ENCODE data around the gene CTTNBP2. TPM values are rescaled to one million over a fixed set of nuclear protein-coding genes. Genes with fewer than 3 reads are reported as not detected.
A peak's percentile ranks its signal among the peaks of the same experiment; 100 is the strongest.

CTTNBP2 gene
- total and polyA plus RNA-seq, 2 of the 4 experiments (the other 2 are of a cell fraction): 6.6 to 11.3 TPM

DNA sequence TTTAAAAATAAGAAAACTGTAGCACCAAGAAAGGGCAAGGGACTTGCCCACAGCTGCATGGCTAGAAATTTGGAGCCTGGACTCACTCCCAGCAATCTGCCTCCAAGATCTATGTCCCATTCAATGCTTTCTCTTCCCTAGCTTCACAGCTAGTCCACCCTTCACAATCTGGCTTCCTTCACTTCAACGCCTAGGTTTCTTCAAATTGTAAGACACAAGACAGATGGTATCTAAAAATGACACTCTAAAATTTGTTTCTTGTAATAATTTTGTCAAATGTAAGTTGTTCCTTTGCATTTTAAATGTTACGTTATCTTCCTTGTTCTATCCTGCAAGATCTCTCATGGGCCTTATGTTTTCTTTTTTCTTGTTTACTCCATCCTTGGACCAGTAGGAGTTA lies 48.6 kb downstream of the CTTNBP2 start:
- ATAC-seq (ENCODE audit: low read depth) (no peak), DNase-seq (no peak)
- peaks cover 10% of the 10 kb centered on the region for H3K4me1 ChIP-seq (ENCODE audit: control insufficient read depth, insufficient read depth, low read length)
- dilution Hi-C loops (cut with HindIII; ENCODE audit: low sequenced_read_pairs, unreplicated experiment): no loop called here
- H3K23ac ChIP-seq (ENCODE audit: low read depth, low read length): no peak overlapping the region
- H4K8ac ChIP-seq (ENCODE audit: low read depth in 2 of 2, low read length in 2 of 2): no peak overlapping the region
- H3K27ac ChIP-seq (ENCODE audit: insufficient read depth, low read length): no peak overlapping the region
- no peak overlapping the region for H3K14ac ChIP-seq (replicated peaks; ENCODE audit: low read depth, low read length)
- ChIA-PET CTCF (no interaction called here), POLR2A (ENCODE audit: unreplicated experiment) (no interaction called here)
- no peak overlapping the region for H2BK120ac ChIP-seq (ENCODE audit: low read depth, low read length)
- no peak overlapping the region for H3K18ac ChIP-seq (ENCODE audit: low read depth, low read length)
- H4K5ac ChIP-seq (ENCODE audit: low read depth, low read length): no peak overlapping the region
- peaks cover 0 to 11% of the 10 kb centered on the region in 2 experiments; a peak in 2 of 4 replicates for H3K79me1 ChIP-seq (ENCODE audit: low read depth in 1 of 2, low read length in 2 of 2)
- in situ Hi-C loops (cut with MboI; ENCODE audit: low sequenced_read_pairs): no loop called here
- no peak overlapping the region for H2AFZ ChIP-seq (replicated peaks; ENCODE audit: low read length, poor library complexity)
- H3K36me3 ChIP-seq (ENCODE audit: control insufficient read depth, insufficient read depth, low read length): no peaks in the 10 kb centered on the region
- no peak overlapping the region for H2BK5ac ChIP-seq (ENCODE audit: low read depth, low read length, poor library complexity, severe bottlenecking)
- no peak overlapping the region for H3K56ac ChIP-seq (ENCODE audit: extremely low read depth, insufficient read depth, low read length)
- H3K4ac ChIP-seq (ENCODE audit: low read depth, low read length): 0 out of 2 replicates have a peak overlapping the region, but pooled peaks have one; percentile 15
- no peak overlapping the region for H4K91ac ChIP-seq (ENCODE audit: insufficient read depth, low read depth, low read length)
- intact Hi-C loops (cut with micrococcal nuclease): no loop called here
- WGBS, 2 experiments (ENCODE audit: extremely low coverage in 2 of 2, insufficient read length in 1 of 2): no CpG with 5 or more reads among the region's 2 CpGs
- H2BK15ac ChIP-seq (ENCODE audit: low read depth, low read length): no peak overlapping the region
- H3K4me2 ChIP-seq (ENCODE audit: low read depth, low read length): no peak overlapping the region
- peaks cover 6% of the 10 kb centered on the region for H3K9me1 ChIP-seq (ENCODE audit: insufficient read depth, low read length)
- no peak overlapping the region for H3K4me3 ChIP-seq (ENCODE audit: insufficient read depth, low read depth, low read length)
- H2AK9ac ChIP-seq (replicated peaks; ENCODE audit: low read depth, low read length, poor library complexity): no peak overlapping the region
- no peaks in the 10 kb centered on the region for H3K27me3 ChIP-seq (ENCODE audit: control insufficient read depth, insufficient read depth, low read length)
- H3K9me3 ChIP-seq (ENCODE audit: control insufficient read depth, insufficient read depth, low read length): no peaks in the 10 kb centered on the region
- H3K9ac ChIP-seq (ENCODE audit: low read depth, low read length): no peak overlapping the region
- peak overlapping the region; percentile 59 for H2BK20ac ChIP-seq (ENCODE audit: low read depth, low read length)
- TF ChIP-seq FOS (IDR thresholded peaks at IDR 0.05; ENCODE audit: low read depth, low read length) (no peak), SMC3 (IDR thresholded peaks at IDR 0.05; ENCODE audit: low read depth, low read length) (no peak), MAZ (IDR thresholded peaks at IDR 0.05; ENCODE audit: borderline replicate concordance, low read depth, low read length) (no peak), POLR2A (IDR thresholded peaks at IDR 0.05; ENCODE audit: low read depth, low read length) (no peak), NFE2L2 (IDR thresholded peaks at IDR 0.05; ENCODE audit: low read depth, low read length) (no peak), CEBPB (IDR thresholded peaks at IDR 0.05; ENCODE audit: low read depth, low read length) (no peak)
- TF ChIP-seq, protein P1, sequence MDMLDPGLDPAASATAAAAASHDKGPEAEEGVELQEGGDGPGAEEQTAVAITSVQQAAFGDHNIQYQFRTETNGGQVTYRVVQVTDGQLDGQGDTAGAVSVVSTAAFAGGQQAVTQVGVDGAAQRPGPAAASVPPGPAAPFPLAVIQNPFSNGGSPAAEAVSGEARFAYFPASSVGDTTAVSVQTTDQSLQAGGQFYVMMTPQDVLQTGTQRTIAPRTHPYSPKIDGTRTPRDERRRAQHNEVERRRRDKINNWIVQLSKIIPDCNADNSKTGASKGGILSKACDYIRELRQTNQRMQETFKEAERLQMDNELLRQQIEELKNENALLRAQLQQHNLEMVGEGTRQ (IDR thresholded peaks at IDR 0.05; ENCODE audit: low read depth, low read length): no peak
- BruUV-seq (replicated peaks): no TSS peak
- peaks cover 4% of the 10 kb centered on the region; the same call in 1 of the 2 replicates for H4K20me1 ChIP-seq (ENCODE audit: insufficient read depth, low read length)
- no peak overlapping the region for H2AK5ac ChIP-seq (ENCODE audit: low read depth, low read length)
